ENCODE data around the gene CADM1.

GRCh38 chr11:115334932-115335788 is 169.1 kb downstream of the CADM1 start:
- peak; percentile 23 to 68 for TF ChIP-seq CTCF (conservative IDR thresholded peaks at IDR 0.05 in 1 of 2, IDR thresholded peaks at IDR 0.05 in 1 of 2; ENCODE audit: low read depth in 1 of 2, low read length in 2 of 2)
- TF ChIP-seq EZH2 (IDR thresholded peaks at IDR 0.05; ENCODE audit: low read length, missing control alignments), result no peak
